ENCODE results near the gene HMCES.

GRCh38 chr3:129280183-129280582 is 1.5 kb downstream of the HMCES start:
- TF ChIP-seq CREB1 (IDR thresholded peaks at IDR 0.05; ENCODE audit: low read depth): no peak
- no peak for TF ChIP-seq RAD21 (IDR thresholded peaks at IDR 0.05; ENCODE audit: low read depth)
- TF ChIP-seq, protein P1, sequence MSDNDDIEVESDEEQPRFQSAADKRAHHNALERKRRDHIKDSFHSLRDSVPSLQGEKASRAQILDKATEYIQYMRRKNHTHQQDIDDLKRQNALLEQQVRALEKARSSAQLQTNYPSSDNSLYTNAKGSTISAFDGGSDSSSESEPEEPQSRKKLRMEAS (IDR thresholded peaks at IDR 0.05): no peak
- TF ChIP-seq CEBPB (IDR thresholded peaks at IDR 0.05): no peak
- no peak for TF ChIP-seq NFIC (IDR thresholded peaks at IDR 0.05)
- no peak for TF ChIP-seq USF1 (IDR thresholded peaks at IDR 0.05)
- TF ChIP-seq FOXM1 (IDR thresholded peaks at IDR 0.05; ENCODE audit: borderline replicate concordance, low read depth): no peak
- TF ChIP-seq EGR1 (IDR thresholded peaks at IDR 0.05): no peak
- TF ChIP-seq, protein P2, sequence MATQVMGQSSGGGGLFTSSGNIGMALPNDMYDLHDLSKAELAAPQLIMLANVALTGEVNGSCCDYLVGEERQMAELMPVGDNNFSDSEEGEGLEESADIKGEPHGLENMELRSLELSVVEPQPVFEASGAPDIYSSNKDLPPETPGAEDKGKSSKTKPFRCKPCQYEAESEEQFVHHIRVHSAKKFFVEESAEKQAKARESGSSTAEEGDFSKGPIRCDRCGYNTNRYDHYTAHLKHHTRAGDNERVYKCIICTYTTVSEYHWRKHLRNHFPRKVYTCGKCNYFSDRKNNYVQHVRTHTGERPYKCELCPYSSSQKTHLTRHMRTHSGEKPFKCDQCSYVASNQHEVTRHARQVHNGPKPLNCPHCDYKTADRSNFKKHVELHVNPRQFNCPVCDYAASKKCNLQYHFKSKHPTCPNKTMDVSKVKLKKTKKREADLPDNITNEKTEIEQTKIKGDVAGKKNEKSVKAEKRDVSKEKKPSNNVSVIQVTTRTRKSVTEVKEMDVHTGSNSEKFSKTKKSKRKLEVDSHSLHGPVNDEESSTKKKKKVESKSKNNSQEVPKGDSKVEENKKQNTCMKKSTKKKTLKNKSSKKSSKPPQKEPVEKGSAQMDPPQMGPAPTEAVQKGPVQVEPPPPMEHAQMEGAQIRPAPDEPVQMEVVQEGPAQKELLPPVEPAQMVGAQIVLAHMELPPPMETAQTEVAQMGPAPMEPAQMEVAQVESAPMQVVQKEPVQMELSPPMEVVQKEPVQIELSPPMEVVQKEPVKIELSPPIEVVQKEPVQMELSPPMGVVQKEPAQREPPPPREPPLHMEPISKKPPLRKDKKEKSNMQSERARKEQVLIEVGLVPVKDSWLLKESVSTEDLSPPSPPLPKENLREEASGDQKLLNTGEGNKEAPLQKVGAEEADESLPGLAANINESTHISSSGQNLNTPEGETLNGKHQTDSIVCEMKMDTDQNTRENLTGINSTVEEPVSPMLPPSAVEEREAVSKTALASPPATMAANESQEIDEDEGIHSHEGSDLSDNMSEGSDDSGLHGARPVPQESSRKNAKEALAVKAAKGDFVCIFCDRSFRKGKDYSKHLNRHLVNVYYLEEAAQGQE (IDR thresholded peaks at IDR 0.05; ENCODE audit: low read depth): no peak
- TF ChIP-seq YY1 (IDR thresholded peaks at IDR 0.05; ENCODE audit: low read depth): no peak
- no peak for TF ChIP-seq EP300 (IDR thresholded peaks at IDR 0.05; ENCODE audit: borderline replicate concordance)
- TF ChIP-seq TCF12 (IDR thresholded peaks at IDR 0.05; ENCODE audit: low read depth): no peak

Measured in Ishikawa (cell line).